Cardiac fibroblast (primary cell): ENCODE measurements around the gene SNRPA1.

Source experiments
- DNase-seq, 2 donors: peaks; one replicate each; pipeline versions ENCODE4 v3.0.0 to v3.0.0-alpha.2; 2010; ENCODE audit warnings: low read depth in 2 of 2
- H3K4me3 ChIP-seq, 2 donors: replicated peaks in 1 of 2; 1 replicate in 1 of 2; 2 replicates in 1 of 2; pipeline ENCODE4 v1.5.1; 2011; ENCODE audit warnings: low read depth in 2 of 2, low read length in 2 of 2, mild to moderate bottlenecking in 2 of 2, moderate library complexity in 1 of 2
- TF ChIP-seq, protein P1 (sequence below): IDR thresholded peaks from one replicate; pipeline ENCODE4 v1.5.1; 2011; ENCODE audit warnings: low read depth, mild to moderate bottlenecking, low read length, inconsistent platforms

SNRPA1 gene

GRCh38 chr15:101329867-101330380, 34.9 kb upstream of the SNRPA1 start:
- TF ChIP-seq, protein P1, sequence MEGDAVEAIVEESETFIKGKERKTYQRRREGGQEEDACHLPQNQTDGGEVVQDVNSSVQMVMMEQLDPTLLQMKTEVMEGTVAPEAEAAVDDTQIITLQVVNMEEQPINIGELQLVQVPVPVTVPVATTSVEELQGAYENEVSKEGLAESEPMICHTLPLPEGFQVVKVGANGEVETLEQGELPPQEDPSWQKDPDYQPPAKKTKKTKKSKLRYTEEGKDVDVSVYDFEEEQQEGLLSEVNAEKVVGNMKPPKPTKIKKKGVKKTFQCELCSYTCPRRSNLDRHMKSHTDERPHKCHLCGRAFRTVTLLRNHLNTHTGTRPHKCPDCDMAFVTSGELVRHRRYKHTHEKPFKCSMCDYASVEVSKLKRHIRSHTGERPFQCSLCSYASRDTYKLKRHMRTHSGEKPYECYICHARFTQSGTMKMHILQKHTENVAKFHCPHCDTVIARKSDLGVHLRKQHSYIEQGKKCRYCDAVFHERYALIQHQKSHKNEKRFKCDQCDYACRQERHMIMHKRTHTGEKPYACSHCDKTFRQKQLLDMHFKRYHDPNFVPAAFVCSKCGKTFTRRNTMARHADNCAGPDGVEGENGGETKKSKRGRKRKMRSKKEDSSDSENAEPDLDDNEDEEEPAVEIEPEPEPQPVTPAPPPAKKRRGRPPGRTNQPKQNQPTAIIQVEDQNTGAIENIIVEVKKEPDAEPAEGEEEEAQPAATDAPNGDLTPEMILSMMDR: no peak
- H3K4me3 ChIP-seq: no peak overlapping the region
- no peak for DNase-seq

- no peak for DNase-seq
- TF ChIP-seq, protein P1: no peak
- H3K4me3 ChIP-seq: no peak overlapping the region
These were observed 34.3 kb upstream of the SNRPA1 start for GRCh38 chr15:101329309-101329863.

DNA sequence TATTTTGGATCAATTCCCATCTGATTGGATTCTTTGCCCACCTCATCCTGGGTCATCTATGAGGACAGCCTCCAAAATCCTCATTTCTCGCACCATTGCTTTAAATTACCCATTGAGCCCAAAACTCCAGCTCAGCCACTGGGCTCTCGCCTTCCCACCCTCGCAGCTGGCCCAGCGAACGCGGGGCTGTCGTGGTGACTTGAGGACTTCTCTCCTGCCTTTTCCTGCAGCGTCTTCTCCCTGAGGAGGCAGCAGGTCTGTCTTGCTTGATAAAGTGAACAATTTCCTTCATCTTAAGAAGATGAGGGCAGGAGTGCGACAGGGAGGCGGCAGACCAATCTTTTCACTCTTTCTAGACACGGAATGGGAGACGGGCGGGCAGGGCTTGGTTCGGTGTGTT, 33.0 kb upstream of the SNRPA1 start:
- TF ChIP-seq, protein P1: no peak
- no peak for DNase-seq

GRCh38 chr15:101327147-101327740, 32.2 kb upstream of the SNRPA1 start:
- TF ChIP-seq, protein P1: no peak
- no peak for DNase-seq
- H3K4me3 ChIP-seq: no peak overlapping the region

More for the DNA sequence above, 33.0 kb upstream of the SNRPA1 start:
- no peak overlapping the region for H3K4me3 ChIP-seq

GRCh38 chr15:101326462-101327146, 31.6 kb upstream of the SNRPA1 start:
- no peak for DNase-seq
- H3K4me3 ChIP-seq: no peak overlapping the region
- TF ChIP-seq, protein P1: no peak

DNA sequence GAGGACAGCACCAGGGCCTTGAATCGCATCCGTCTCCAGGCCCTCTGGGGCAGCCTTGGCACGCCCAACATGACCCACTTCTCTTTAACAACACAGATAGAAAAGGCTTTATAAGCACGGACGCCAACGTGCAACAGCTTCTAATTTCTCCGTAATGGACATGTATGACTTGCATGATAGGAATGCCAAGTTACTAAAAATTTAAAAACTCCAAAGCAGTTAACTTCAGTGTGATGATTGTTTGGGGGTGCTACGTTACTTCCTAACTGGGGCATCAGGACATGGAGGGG, 30.9 kb upstream of the SNRPA1 start:
- TF ChIP-seq, protein P1: no peak
- DNase-seq: no peak
- no peak overlapping the region for H3K4me3 ChIP-seq
